Endothelial cell of umbilical vein (primary cell): ENCODE results near the gene DISP2.

Experiments
- EZH2 ChIP-seq: IDR thresholded peaks from 2 replicates; pipeline ENCODE4 v1.6.1; 2012; ENCODE audit warnings: borderline replicate concordance, low read depth, mild to moderate bottlenecking, moderate library complexity, low read length, inconsistent platforms; ENCODE audit not compliant: severe bottlenecking
- FOS ChIP-seq: IDR thresholded peaks from 2 replicates; pipeline ENCODE4 v1.6.1; 2011; ENCODE audit warnings: mild to moderate bottlenecking, low read length, moderate library complexity, borderline replicate concordance; ENCODE audit not compliant: insufficient read depth
- GATA2 ChIP-seq: IDR thresholded peaks from 2 replicates; pipeline ENCODE4 v1.7.0; 2011; ENCODE audit warnings: low read depth, mild to moderate bottlenecking, moderate library complexity, mixed read lengths, low read length; ENCODE audit not compliant: insufficient read length, insufficient read depth
- MYC ChIP-seq: IDR thresholded peaks from one replicate; pipeline ENCODE4 v1.6.1; 2011; ENCODE audit warnings: mild to moderate bottlenecking, low read depth, low read length
- POLR2A ChIP-seq: IDR thresholded peaks from 2 replicates; pipeline ENCODE4 v1.6.1; 2012; ENCODE audit warnings: low read depth, mild to moderate bottlenecking, control low read depth, low read length
- POLR2AphosphoS5 ChIP-seq: IDR thresholded peaks from 2 replicates; pipeline ENCODE4 v1.6.1; 2012; ENCODE audit warnings: low read depth, mild to moderate bottlenecking, control low read depth, low read length, moderate library complexity; ENCODE audit not compliant: insufficient read depth
- TF ChIP-seq, protein P1 (sequence below), 2 donors: IDR thresholded peaks; 1 replicate in 1 of 2; 2 replicates in 1 of 2; pipeline ENCODE4 v1.5.1; 2011; ENCODE audit warnings: low read length in 2 of 2, mild to moderate bottlenecking in 2 of 2, moderate library complexity in 2 of 2, control low read depth in 1 of 2, inconsistent platforms in 1 of 2, low read depth in 1 of 2; ENCODE audit not compliant: insufficient read depth in 1 of 2; ENCODE audit errors: extremely low read depth in 1 of 2
- TF ChIP-seq, protein P2 (sequence below): IDR thresholded peaks from 2 replicates; pipeline ENCODE4 v1.6.1; 2011; ENCODE audit not compliant: insufficient read depth, insufficient read length

DNA sequence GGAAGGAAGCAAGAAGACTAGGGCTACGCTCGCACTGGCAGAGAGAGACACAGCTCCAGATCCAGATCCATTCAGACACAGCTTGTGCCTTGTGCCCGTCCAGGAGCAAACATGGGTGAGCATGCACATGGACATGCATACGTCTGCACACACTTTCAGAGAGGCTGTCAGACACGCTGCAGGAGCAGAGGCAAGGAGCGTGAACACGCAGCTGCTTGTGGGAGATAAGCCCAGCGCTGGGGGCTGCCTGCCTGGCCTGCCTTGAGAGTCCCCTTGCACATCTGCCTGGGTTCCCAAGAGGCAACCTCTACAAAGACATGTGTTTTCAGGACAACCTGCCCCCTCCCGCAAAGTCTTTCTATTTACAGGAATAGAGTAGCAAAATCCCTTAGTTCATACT, 69.2 kb downstream of the DISP2 start:
- TF ChIP-seq, protein P1, sequence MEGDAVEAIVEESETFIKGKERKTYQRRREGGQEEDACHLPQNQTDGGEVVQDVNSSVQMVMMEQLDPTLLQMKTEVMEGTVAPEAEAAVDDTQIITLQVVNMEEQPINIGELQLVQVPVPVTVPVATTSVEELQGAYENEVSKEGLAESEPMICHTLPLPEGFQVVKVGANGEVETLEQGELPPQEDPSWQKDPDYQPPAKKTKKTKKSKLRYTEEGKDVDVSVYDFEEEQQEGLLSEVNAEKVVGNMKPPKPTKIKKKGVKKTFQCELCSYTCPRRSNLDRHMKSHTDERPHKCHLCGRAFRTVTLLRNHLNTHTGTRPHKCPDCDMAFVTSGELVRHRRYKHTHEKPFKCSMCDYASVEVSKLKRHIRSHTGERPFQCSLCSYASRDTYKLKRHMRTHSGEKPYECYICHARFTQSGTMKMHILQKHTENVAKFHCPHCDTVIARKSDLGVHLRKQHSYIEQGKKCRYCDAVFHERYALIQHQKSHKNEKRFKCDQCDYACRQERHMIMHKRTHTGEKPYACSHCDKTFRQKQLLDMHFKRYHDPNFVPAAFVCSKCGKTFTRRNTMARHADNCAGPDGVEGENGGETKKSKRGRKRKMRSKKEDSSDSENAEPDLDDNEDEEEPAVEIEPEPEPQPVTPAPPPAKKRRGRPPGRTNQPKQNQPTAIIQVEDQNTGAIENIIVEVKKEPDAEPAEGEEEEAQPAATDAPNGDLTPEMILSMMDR (IDR thresholded peaks at IDR 0.05; ENCODE audit: extremely low read depth in 1 of 2, insufficient read depth in 1 of 2, low read depth in 1 of 2, low read length in 2 of 2): no peak
- TF ChIP-seq POLR2AphosphoS5 (no peak), EZH2 (no peak), POLR2A (no peak), GATA2 (no peak), MYC (no peak), FOS (no peak)
- TF ChIP-seq, protein P2, sequence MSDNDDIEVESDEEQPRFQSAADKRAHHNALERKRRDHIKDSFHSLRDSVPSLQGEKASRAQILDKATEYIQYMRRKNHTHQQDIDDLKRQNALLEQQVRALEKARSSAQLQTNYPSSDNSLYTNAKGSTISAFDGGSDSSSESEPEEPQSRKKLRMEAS: no peak
